PFSK-1 (cell line): ENCODE results near the gene FOCAD.

Experiments
- FOXP2 ChIP-seq: optimal IDR thresholded peaks from 2 replicates; pipeline ENCODE3; 2011; ENCODE audit warnings: borderline replicate concordance, control low read depth, inconsistent platforms; ENCODE audit not compliant: insufficient read depth; ENCODE audit errors: extremely low read length, extremely low read depth
- POLR2AphosphoS5 ChIP-seq: IDR thresholded peaks from 2 replicates; pipeline ENCODE4 v1.6.1; 2012; ENCODE audit warnings: low read depth, mild to moderate bottlenecking, control low read depth, low read length, moderate library complexity
- SIN3A ChIP-seq: IDR thresholded peaks from 2 replicates; pipeline ENCODE4 v1.6.1; 2012; ENCODE audit warnings: mild to moderate bottlenecking, low read length, moderate library complexity, borderline replicate concordance; ENCODE audit not compliant: insufficient read depth
- TAF1 ChIP-seq: IDR thresholded peaks from 2 replicates; pipeline ENCODE4 v1.6.1; 2012; ENCODE audit warnings: low read length, control low read depth, borderline replicate concordance; ENCODE audit not compliant: insufficient read depth
- TF ChIP-seq, protein P1 (sequence below), 2 experiments: IDR thresholded peaks; 2 replicates each; pipeline versions ENCODE4 v1.6.1 to v1.8.0; 2011 to 2012; ENCODE audit warnings: low read depth in 2 of 2, low read length in 2 of 2, control low read depth in 1 of 2, inconsistent platforms in 1 of 2, mild to moderate bottlenecking in 1 of 2, moderate library complexity in 1 of 2; ENCODE audit not compliant: insufficient read depth in 1 of 2

The FOCAD gene

DNA sequence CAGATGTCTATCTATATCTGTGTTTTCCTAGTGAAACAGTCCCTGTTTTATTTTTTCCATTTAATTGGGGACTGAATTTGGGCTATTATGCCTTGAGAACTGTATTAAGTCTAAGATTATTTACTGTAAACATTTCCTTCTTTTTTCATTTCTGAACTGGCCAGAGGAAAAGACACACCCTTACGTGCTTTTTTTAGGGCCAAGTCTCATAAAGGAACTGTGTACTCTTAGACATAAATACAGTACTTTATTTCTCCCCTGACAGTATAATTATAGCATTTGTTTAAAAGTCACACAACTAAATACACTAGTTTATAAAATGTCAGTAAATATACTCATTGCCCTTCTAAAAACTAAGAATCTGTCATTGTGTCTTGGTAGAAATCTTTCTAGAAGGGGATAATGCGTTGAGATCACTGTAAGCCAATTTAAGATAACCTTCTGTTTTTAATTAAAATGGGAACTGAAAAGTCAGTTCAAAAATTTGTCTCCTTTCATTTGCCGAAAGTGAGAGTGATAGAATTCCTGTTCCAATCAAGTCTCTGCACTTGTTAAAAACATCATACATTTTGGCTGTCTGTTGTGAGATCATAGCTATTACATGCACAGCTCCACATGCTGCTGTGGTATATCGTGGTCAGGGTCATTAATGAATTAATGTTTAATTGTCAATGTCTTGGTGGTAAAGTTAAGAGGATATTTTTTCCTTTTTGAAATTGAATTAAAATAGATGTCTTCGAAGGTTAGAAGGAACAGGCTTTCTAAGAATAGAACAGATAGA is 132.1 kb downstream of the FOCAD start:
- TF ChIP-seq FOXP2 (no peak), TAF1 (no peak), POLR2AphosphoS5 (no peak), SIN3A (no peak)
- TF ChIP-seq, protein P1, sequence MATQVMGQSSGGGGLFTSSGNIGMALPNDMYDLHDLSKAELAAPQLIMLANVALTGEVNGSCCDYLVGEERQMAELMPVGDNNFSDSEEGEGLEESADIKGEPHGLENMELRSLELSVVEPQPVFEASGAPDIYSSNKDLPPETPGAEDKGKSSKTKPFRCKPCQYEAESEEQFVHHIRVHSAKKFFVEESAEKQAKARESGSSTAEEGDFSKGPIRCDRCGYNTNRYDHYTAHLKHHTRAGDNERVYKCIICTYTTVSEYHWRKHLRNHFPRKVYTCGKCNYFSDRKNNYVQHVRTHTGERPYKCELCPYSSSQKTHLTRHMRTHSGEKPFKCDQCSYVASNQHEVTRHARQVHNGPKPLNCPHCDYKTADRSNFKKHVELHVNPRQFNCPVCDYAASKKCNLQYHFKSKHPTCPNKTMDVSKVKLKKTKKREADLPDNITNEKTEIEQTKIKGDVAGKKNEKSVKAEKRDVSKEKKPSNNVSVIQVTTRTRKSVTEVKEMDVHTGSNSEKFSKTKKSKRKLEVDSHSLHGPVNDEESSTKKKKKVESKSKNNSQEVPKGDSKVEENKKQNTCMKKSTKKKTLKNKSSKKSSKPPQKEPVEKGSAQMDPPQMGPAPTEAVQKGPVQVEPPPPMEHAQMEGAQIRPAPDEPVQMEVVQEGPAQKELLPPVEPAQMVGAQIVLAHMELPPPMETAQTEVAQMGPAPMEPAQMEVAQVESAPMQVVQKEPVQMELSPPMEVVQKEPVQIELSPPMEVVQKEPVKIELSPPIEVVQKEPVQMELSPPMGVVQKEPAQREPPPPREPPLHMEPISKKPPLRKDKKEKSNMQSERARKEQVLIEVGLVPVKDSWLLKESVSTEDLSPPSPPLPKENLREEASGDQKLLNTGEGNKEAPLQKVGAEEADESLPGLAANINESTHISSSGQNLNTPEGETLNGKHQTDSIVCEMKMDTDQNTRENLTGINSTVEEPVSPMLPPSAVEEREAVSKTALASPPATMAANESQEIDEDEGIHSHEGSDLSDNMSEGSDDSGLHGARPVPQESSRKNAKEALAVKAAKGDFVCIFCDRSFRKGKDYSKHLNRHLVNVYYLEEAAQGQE (IDR thresholded peaks at IDR 0.05; ENCODE audit: insufficient read depth in 1 of 2, low read depth in 2 of 2, low read length in 2 of 2), result no peak

DNA sequence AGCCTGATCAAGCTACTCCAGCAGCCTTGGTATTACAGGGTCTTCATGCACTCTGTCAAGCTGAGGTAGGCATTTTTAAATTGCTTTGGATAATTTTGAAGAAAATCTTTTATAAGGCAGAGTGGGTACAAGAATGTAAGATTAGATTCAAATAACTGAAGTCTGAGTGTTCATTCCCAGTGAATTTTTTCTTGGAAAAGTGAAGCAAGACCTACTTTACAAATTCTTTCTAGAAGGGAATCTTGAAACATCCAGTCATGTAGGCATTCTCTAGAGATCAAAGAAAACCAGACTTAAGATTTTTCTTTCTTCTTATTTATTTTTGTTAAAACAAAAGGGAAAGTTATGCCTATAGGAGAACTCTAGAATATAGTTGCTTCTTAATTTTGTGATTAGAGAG is 139.0 kb downstream of the FOCAD start:
- TF ChIP-seq, protein P1 (IDR thresholded peaks at IDR 0.05; ENCODE audit: insufficient read depth in 1 of 2, low read depth in 2 of 2, low read length in 2 of 2), result no peak
- no peak for TF ChIP-seq TAF1
- no peak for TF ChIP-seq FOXP2
- TF ChIP-seq POLR2AphosphoS5, result no peak
- TF ChIP-seq SIN3A, result no peak

DNA sequence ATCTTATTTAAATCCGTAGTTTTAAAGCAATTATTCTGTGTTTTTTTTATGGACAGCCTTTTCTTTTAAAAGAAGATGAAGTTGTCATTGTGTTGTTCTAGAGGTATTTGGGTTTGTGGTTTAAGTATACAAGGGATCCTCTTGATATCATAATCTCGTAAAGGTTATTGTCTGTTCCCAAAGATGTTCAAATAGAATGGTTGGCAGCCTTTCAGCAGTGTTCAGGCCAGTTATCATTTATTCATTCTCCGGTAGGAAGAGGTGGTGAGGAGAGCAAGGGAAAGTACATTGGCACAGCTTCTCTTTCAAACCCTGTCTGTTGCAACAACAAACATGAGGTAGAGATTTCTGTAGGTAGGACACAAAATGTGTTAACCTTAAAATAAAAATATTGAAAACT is 147.0 kb downstream of the FOCAD start:
- no peak for TF ChIP-seq POLR2AphosphoS5
- TF ChIP-seq, protein P1 (IDR thresholded peaks at IDR 0.05; ENCODE audit: insufficient read depth in 1 of 2, low read depth in 2 of 2, low read length in 2 of 2), result no peak
- TF ChIP-seq SIN3A, result no peak
- TF ChIP-seq FOXP2, result no peak
- no peak for TF ChIP-seq TAF1

DNA sequence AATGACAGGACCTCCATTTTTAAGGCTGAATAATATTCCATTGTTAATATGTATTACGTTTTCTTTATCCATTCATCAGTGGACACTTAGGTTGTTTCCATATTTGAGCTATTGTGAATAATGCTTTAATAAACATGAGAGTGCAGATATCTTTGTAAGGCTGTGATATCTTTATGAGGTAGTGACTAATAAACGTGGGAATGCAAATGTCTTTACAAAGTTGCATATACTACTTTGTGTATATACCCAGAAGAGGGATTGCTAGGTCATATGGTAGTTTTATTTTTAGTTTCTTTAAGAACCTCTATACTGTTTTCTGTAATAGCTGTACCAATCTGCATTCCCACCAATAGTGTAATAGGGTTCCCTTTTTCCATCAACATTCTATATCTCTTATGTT is 148.7 kb downstream of the FOCAD start:
- TF ChIP-seq SIN3A, result no peak
- no peak for TF ChIP-seq FOXP2
- TF ChIP-seq POLR2AphosphoS5, result no peak
- TF ChIP-seq, protein P1 (IDR thresholded peaks at IDR 0.05; ENCODE audit: insufficient read depth in 1 of 2, low read depth in 2 of 2, low read length in 2 of 2), result no peak
- TF ChIP-seq TAF1, result no peak
